ENCODE measurements around the gene RNU5B-1.

Gene RNU5B-1

DNA sequence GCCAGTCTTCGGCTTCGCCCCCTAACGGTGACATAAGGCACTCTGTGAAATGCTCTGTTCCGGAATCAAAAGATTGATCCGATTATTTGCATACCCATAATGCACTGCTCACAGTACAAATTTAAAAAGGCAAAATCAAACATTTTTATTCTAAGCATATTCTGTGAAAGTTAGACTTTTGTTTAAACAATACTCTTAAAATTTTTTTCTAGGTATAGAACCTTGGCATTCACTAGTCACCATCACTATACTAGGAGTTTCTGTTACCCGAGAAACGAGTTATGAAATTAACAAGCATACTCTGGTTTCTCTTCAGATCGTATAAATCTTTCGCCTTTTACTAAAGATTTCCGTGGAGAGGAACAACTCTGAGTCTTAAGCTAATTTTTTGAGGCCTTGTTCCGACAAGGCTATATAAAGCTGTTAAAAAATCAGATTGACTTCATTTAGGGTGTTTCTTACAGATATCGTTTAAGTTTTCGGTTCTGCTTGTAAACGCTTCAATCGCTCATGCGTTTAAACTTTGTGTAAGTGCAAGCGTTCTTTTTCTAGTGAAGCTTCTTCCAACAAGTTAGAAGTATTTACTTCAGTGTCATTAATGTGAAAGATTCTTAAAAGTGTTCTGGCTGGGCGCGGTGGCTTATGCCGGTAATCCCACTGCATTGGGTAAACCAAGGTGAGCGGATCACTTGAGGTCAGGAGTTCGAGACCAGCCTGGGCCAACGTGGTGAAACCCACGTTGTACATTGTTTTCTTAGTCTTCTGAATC is at the start of gene RNU5B-1:
Gene RNU5B-1 (plus strand): TSS at position 297 of the 769 bp plus-strand sequence.
- Histone ChIP-seq H3K4me3 (ENCODE audit: insufficient read length, low read depth) (peak within 1 kb of the TSS; percentile 24), H3K4me1 (ENCODE audit: insufficient read depth, insufficient read length) (peaks cover 4% of the 10 kb centered on the region), H3K9ac (ENCODE audit: insufficient read length, low read depth) (peak within 1 kb of the TSS; percentile 66), H3K27me3 (ENCODE audit: insufficient read depth, insufficient read length) (no peaks in the 10 kb centered on the region), H3K9me3 (ENCODE audit: insufficient read depth, low read length) (peaks cover 18% of the 10 kb centered on the region; the same call in 1 of the 2 replicates), H3K36me3 (ENCODE audit: insufficient read depth, insufficient read length, low read length) (no peaks in the 10 kb centered on the region)
- no peak for TF ChIP-seq ZNF274 (IDR thresholded peaks at IDR 0.05; ENCODE audit: low read depth, low read length)
- no peak for TF ChIP-seq SUZ12 (IDR thresholded peaks at IDR 0.05; ENCODE audit: extremely low read depth, insufficient read depth, insufficient read length)
- no peak for TF ChIP-seq YY1 (IDR thresholded peaks at IDR 0.05; ENCODE audit: insufficient read depth, insufficient read length)
- peak; percentile 86 for DNase-seq (ENCODE audit: low read depth, low spot score)

DNA sequence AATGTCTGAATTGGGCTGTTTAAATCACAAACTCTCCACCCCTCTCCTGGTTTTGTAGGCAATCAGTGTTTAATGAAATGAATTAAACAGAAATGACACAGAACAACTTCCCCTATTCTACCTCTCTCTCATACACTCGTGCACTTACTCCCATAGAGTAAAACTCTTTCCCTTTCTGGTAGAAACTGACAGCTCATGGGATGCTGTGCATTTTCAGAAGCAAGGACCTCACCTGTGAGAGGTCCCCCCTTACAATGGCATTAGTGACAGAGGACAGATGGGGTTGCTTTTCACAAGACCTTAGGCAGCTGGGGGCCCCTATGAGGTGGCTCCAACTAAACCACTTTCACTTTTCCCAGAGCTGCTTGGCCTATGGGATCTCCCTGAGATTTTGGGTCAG is 49.7 kb upstream of the RNU5B-1 start:
- Histone ChIP-seq H3K4me1 (ENCODE audit: insufficient read depth, insufficient read length) (peaks cover 12% of the 10 kb centered on the region), H3K4me3 (ENCODE audit: insufficient read length, low read depth) (no peak overlapping the region), H3K27me3 (ENCODE audit: insufficient read depth, insufficient read length) (no peaks in the 10 kb centered on the region), H3K9ac (ENCODE audit: insufficient read length, low read depth) (no peak overlapping the region), H3K36me3 (ENCODE audit: insufficient read depth, insufficient read length, low read length) (no peaks in the 10 kb centered on the region), H3K9me3 (ENCODE audit: insufficient read depth, low read length) (no peaks in the 10 kb centered on the region)
- TF ChIP-seq YY1 (IDR thresholded peaks at IDR 0.05; ENCODE audit: insufficient read depth, insufficient read length) (no peak), ZNF274 (IDR thresholded peaks at IDR 0.05; ENCODE audit: low read depth, low read length) (no peak), SUZ12 (IDR thresholded peaks at IDR 0.05; ENCODE audit: extremely low read depth, insufficient read depth, insufficient read length) (no peak)
- no peak for DNase-seq (ENCODE audit: low read depth, low spot score)

DNA sequence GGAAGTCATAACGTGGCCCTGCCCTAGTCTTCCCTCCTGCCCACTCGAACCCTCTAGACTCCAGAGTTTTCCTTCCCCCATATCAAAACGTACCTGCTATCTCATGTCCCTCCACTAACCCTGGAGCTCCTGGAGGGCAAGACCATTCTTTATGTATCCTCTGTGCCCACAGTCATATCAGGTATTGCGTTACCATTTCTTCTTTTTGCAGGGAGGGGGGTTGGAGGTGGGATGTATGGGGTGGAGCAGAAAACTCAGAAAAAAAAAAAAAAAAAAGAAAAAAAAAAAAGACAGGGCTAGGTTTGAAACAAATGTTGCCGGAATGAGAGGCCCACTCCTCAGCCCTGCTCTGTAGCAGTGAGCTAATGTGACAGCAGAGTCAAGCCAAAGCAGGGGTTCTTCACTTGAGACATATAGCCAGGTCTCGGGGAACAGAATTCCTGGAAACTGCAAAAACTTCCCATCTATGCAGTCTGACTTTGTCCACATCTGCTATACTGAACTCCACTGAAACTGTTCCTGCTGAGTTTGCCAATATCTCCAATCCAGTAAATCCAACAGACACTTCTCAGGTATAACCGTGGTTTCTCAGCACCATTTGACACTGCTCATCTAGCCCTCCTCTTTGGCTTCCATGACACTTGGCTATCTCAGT is 48.9 kb upstream of the RNU5B-1 start:
- no peaks in the 10 kb centered on the region for H3K27me3 ChIP-seq (ENCODE audit: insufficient read depth, insufficient read length)
- TF ChIP-seq YY1 (IDR thresholded peaks at IDR 0.05; ENCODE audit: insufficient read depth, insufficient read length) = no peak
- no peak for TF ChIP-seq SUZ12 (IDR thresholded peaks at IDR 0.05; ENCODE audit: extremely low read depth, insufficient read depth, insufficient read length)
- no peak for TF ChIP-seq ZNF274 (IDR thresholded peaks at IDR 0.05; ENCODE audit: low read depth, low read length)
- H3K36me3 ChIP-seq (ENCODE audit: insufficient read depth, insufficient read length, low read length) = peaks cover 5% of the 10 kb centered on the region
- peaks cover 11% of the 10 kb centered on the region for H3K4me1 ChIP-seq (ENCODE audit: insufficient read depth, insufficient read length)
- H3K9me3 ChIP-seq (ENCODE audit: insufficient read depth, low read length) = no peaks in the 10 kb centered on the region
- H3K9ac ChIP-seq (ENCODE audit: insufficient read length, low read depth) = no peak overlapping the region
- DNase-seq (ENCODE audit: low read depth, low spot score) = no peak
- H3K4me3 ChIP-seq (ENCODE audit: insufficient read length, low read depth) = no peak overlapping the region

DNA sequence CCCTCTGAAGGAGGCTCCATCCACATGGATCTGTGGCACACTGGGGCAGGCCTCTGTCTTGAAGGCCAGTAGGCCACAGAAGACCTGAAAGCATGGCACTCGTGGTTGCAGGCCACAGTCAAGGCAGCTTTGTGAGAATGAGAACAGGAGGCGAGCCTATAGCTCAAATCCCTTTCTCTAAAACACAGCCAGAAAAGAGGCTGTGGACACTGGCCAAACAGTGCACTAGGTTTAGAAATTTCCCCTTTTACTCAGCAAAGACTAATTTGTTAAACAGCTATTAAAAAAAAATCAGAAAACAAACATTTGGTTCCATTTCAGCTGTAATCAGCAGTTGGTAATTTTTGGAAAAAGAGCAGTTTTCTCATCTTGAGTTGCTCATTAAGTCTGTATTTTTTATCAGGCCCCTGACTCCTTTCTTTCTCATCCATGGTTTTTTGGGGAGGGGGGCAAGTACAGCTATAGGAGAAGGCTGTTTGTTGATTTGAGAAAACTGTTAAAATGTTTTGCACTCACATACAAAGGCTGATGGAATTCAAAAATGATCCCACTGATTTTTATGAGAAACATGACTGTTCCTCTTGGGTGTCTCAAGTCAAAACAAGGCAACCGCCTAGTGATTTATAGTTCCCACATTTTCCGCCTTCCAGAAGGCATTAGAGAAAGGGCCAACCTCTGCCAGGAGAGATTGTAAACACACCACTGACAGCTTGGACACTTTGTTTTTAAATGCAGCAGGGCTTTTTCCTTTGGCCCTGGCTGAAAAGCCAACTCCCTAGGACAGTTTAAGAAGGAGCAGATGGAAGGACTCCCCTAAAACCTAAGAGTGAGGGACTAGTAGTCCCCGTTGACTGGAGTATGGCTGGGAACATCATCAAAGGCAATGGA is 45.9 kb upstream of the RNU5B-1 start:
- H3K9me3 ChIP-seq (ENCODE audit: insufficient read depth, low read length) = no peaks in the 10 kb centered on the region
- H3K4me1 ChIP-seq (ENCODE audit: insufficient read depth, insufficient read length) = peaks cover 11% of the 10 kb centered on the region
- H3K36me3 ChIP-seq (ENCODE audit: insufficient read depth, insufficient read length, low read length) = peaks cover 16% of the 10 kb centered on the region
- TF ChIP-seq SUZ12 (IDR thresholded peaks at IDR 0.05; ENCODE audit: extremely low read depth, insufficient read depth, insufficient read length) (no peak), YY1 (IDR thresholded peaks at IDR 0.05; ENCODE audit: insufficient read depth, insufficient read length) (no peak), ZNF274 (IDR thresholded peaks at IDR 0.05; ENCODE audit: low read depth, low read length) (no peak)
- DNase-seq (ENCODE audit: low read depth, low spot score) = no peak
- H3K9ac ChIP-seq (ENCODE audit: insufficient read length, low read depth) = no peak overlapping the region
- no peak overlapping the region for H3K4me3 ChIP-seq (ENCODE audit: insufficient read length, low read depth)
- no peaks in the 10 kb centered on the region for H3K27me3 ChIP-seq (ENCODE audit: insufficient read depth, insufficient read length)

DNA sequence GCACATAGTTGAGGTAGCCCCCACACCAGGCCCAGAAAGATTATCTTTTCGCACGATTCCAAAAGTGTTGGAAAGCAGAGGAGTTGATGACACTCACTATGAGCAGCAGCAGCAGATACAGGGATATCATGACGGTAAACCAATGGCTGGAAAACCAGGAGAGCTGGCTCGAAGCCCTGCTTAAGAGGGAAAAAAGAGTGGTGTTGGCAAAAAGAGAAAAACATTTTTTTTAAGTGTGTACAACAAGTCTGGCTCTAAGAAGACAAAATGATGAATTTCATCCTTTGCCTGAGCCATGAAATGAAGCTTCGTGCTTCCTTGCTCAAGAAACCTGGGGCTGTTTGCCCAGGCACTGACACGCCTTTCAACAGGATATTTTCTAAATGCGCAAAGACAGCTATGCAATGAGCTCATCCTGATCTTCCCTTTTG is 45.1 kb upstream of the RNU5B-1 start:
- peaks cover 11% of the 10 kb centered on the region for H3K4me1 ChIP-seq (ENCODE audit: insufficient read depth, insufficient read length)
- H3K4me3 ChIP-seq (ENCODE audit: insufficient read length, low read depth) = no peak overlapping the region
- H3K27me3 ChIP-seq (ENCODE audit: insufficient read depth, insufficient read length) = no peaks in the 10 kb centered on the region
- peaks cover 16% of the 10 kb centered on the region for H3K36me3 ChIP-seq (ENCODE audit: insufficient read depth, insufficient read length, low read length)
- TF ChIP-seq SUZ12 (IDR thresholded peaks at IDR 0.05; ENCODE audit: extremely low read depth, insufficient read depth, insufficient read length) (no peak), YY1 (IDR thresholded peaks at IDR 0.05; ENCODE audit: insufficient read depth, insufficient read length) (no peak)
- no peak for DNase-seq (ENCODE audit: low read depth, low spot score)
- no peak overlapping the region for H3K9ac ChIP-seq (ENCODE audit: insufficient read length, low read depth)
- H3K9me3 ChIP-seq (ENCODE audit: insufficient read depth, low read length) = no peaks in the 10 kb centered on the region

DNA sequence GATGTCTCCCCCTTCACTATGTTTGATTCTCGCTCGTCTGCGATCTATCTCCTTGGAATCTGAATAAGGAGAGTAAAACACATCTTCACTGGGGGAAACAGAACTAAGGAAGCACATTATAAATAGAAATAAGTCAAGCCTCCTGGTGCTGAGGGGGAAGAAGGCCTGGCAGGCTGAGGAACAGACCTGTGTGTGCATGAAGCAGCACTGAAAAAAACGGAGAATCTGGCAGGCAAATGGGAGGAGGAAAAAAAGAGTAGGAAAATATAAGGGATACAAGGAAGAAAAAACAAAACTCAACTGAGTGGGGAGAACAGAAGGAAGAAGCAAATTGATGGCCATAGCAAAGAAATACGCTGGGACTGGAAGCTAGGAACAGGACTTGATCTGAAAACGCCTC is 43.5 kb upstream of the RNU5B-1 start:
- Histone ChIP-seq H3K9me3 (ENCODE audit: insufficient read depth, low read length) (no peaks in the 10 kb centered on the region), H3K4me1 (ENCODE audit: insufficient read depth, insufficient read length) (peaks cover 6% of the 10 kb centered on the region)

More for the DNA sequence above, 43.5 kb upstream of the RNU5B-1 start:
- TF ChIP-seq ZNF274 (IDR thresholded peaks at IDR 0.05; ENCODE audit: low read depth, low read length) = no peak
- no peak for TF ChIP-seq YY1 (IDR thresholded peaks at IDR 0.05; ENCODE audit: insufficient read depth, insufficient read length)
- no peak for TF ChIP-seq SUZ12 (IDR thresholded peaks at IDR 0.05; ENCODE audit: extremely low read depth, insufficient read depth, insufficient read length)
- peaks cover 16% of the 10 kb centered on the region for H3K36me3 ChIP-seq (ENCODE audit: insufficient read depth, insufficient read length, low read length)
- no peak for DNase-seq (ENCODE audit: low read depth, low spot score)
- H3K9ac ChIP-seq (ENCODE audit: insufficient read length, low read depth) = no peak overlapping the region
- no peaks in the 10 kb centered on the region for H3K27me3 ChIP-seq (ENCODE audit: insufficient read depth, insufficient read length)
- no peak overlapping the region for H3K4me3 ChIP-seq (ENCODE audit: insufficient read length, low read depth)
